Gastroesophageal sphincter (tissue), 4 donors: Measurements from ENCODE around the gene HOXA7. TPM values are rescaled to one million over a fixed set of nuclear protein-coding genes. Genes with fewer than 3 reads are reported as not detected.

ENCODE experiments used
- ATAC-seq: fragments of 150-250 bp; one replicate; pipeline ENCODE4 v1.9.1; 2016; ENCODE audit warnings: mild to moderate bottlenecking, moderate library complexity
- H3K27ac ChIP-seq, 4 donors: fragments of 200-600 bp; sonication (generic) in 3 of 4; 1 replicate in 3 of 4; 2 replicates in 1 of 4; pipeline ENCODE4 v1.5.1; 2016 to 2019
- H3K27me3 ChIP-seq: fragments of 200-600 bp; sonication (generic); one replicate; pipeline ENCODE4 v1.5.1; 2019
- H3K36me3 ChIP-seq, 2 donors: fragments of 200-600 bp; sonication (generic); one replicate each; pipeline ENCODE4 v1.5.1; 2019; ENCODE audit warnings: control low read depth in 1 of 2
- H3K4me1 ChIP-seq, 3 donors: fragments of 200-600 bp; sonication (generic); 1 replicate in 2 of 3; 2 replicates in 1 of 3; pipeline ENCODE4 v1.5.1; 2016 to 2019; ENCODE audit warnings: control low read depth in 2 of 3
- H3K4me3 ChIP-seq, 2 donors: fragments of 200-600 bp; sonication (generic); one replicate each; pipeline ENCODE4 v1.5.1; 2019; ENCODE audit warnings: mild to moderate bottlenecking in 1 of 2, moderate library complexity in 1 of 2
- H3K9me3 ChIP-seq, 3 donors: fragments of 200-600 bp; sonication (generic); one replicate each; pipeline ENCODE4 v1.5.1; 2017 to 2019; ENCODE audit warnings: control low read depth in 2 of 3
- EP300 ChIP-seq: sonication (generic); formaldehyde crosslinking; IDR thresholded peaks from one replicate; pipeline ENCODE4 v1.6.1; 2017; ENCODE audit warnings: antibody characterized with exemption, mild to moderate bottlenecking
- POLR2A ChIP-seq, 2 donors: fragments of 450-650 bp; IDR thresholded peaks; one replicate each; pipeline ENCODE4 v1.6.1; 2017; ENCODE audit warnings: antibody characterized with exemption in 2 of 2, mild to moderate bottlenecking in 2 of 2, moderate library complexity in 1 of 2
- POLR2AphosphoS5 ChIP-seq: sonication (generic); formaldehyde crosslinking; IDR thresholded peaks from one replicate; pipeline ENCODE4 v1.6.1; 2017; ENCODE audit warnings: antibody characterized with exemption
- WGBS, 2 donors: methylation state at CpG; one replicate each; pipeline ENCODE4 v1.1.5; 2018; ENCODE audit warnings: low coverage in 1 of 2; 5-methylcytosine and 5-hydroxymethylcytosine counted together
- total RNA-seq, 4 donors: library from RNA; depleted of rRNA; stranded (reverse); fragments of >200 nt; gene quantifications; one replicate each; pipeline ENCODE4 v1.1.0, GENCODE V29; 2016
- TF ChIP-seq, protein P1 (sequence below), 4 experiments: fragments of 200-600 bp in 2 of 4; fragments of 450-650 bp in 2 of 4; sonication (generic) in 1 of 4; IDR thresholded peaks; one replicate each; pipeline ENCODE4 v1.5.1; 2017 to 2019; ENCODE audit warnings: antibody characterized with exemption in 4 of 4, mild to moderate bottlenecking in 2 of 4, moderate library complexity in 2 of 4

HOXA7 gene
- total RNA-seq, 4 donors from 2014 or later = 0.85 to 5.1 (median 1.4) TPM

DNA sequence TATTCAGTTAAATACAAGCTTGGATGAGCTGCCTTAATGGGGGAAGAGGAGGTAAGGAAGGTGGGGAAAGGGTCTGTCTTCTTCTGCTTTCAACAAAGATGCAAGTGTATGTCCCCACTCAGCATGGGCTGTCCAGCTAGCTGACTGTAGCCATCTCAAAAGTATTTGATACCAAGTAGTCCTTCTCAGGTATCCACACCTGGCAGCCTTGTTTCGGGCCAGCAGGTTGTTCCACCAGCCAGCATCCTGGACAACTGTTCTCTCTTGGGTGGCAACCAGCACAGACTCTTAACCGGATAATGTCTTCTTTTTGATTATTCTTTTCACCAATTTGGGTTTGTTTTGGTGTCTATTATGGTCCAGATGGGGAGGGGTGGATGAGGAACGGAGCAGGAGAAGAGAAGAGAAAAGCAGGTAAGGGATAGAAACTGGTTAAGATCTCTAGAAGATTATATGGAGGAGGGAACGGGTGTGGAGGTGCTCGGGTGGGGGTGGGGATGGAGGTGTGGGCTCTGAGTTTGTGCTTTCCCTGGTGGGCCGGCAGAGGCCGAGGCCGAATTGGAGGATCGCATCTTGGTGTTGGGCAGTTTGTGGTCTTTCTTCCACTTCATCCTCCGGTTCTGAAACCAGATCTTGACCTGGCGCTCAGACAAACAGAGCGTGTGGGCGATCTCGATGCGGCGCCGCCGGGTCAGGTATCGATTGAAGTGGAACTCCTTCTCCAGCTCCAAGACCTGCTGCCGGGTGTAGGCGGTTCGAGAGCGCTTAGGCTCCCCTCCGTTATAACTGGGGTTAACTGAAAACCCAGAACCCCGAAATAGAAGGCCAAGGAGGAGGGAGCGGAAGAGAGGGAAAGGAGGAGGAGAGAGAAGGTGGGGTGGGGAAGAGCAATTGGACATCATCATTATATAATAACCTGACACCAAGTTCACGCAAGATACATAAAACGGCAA lies 27.4 kb downstream of the HOXA7 start:
- H3K36me3 ChIP-seq = no peaks in the 10 kb centered on the region
- H3K4me1 ChIP-seq = peaks cover 9 to 86% (median 29%) of the 10 kb centered on the region in 3 donors
- peak overlapping the region; percentile 47 to 84 for H3K4me3 ChIP-seq
- 12 to 19% methylated on average over 10 to 16 of the region's 28 CpGs for WGBS, 2 donors
- peak overlapping the region; percentile 92 to 99 (median 98) for H3K27ac ChIP-seq
- no peaks in the 10 kb centered on the region for H3K27me3 ChIP-seq
- H3K9me3 ChIP-seq = no peaks in the 10 kb centered on the region
- ATAC-seq = no peak
- TF ChIP-seq POLR2AphosphoS5 (peak; percentile 20), POLR2A (IDR thresholded peaks at IDR 0.05) (no peak)

DNA sequence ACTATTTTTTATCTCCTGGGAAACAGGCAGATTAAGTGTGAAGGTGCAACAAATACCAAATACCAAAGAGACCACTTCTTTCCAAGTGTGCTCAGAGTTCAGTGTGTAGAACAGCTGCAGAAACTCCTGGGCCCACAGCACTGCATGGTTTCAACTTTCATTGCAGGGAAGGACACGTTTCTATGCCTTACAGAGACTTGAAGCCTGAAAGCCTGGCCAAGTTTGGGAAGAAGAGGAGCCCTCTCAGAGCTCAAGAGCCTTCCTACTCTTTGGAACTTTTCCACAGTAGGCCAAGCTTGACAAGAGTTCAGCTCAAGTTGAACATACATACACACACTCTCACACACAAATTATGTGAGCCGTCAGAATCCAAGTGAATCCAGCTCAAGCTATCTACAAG lies 28.4 kb downstream of the HOXA7 start:
- no peak overlapping the region for H3K4me3 ChIP-seq
- ATAC-seq = no peak
- no peaks in the 10 kb centered on the region for H3K36me3 ChIP-seq
- peaks cover 9 to 86% (median 29%) of the 10 kb centered on the region in 3 donors for H3K4me1 ChIP-seq
- H3K9me3 ChIP-seq = no peaks in the 10 kb centered on the region
- TF ChIP-seq POLR2AphosphoS5 = peak; percentile 20
- TF ChIP-seq POLR2A (IDR thresholded peaks at IDR 0.05) = no peak
- H3K27me3 ChIP-seq = no peaks in the 10 kb centered on the region
- 13 to 17% methylated on average over 2 of the region's 2 CpGs for WGBS, 2 donors
- peak overlapping the region; percentile 92 to 99 (median 98) for H3K27ac ChIP-seq

DNA sequence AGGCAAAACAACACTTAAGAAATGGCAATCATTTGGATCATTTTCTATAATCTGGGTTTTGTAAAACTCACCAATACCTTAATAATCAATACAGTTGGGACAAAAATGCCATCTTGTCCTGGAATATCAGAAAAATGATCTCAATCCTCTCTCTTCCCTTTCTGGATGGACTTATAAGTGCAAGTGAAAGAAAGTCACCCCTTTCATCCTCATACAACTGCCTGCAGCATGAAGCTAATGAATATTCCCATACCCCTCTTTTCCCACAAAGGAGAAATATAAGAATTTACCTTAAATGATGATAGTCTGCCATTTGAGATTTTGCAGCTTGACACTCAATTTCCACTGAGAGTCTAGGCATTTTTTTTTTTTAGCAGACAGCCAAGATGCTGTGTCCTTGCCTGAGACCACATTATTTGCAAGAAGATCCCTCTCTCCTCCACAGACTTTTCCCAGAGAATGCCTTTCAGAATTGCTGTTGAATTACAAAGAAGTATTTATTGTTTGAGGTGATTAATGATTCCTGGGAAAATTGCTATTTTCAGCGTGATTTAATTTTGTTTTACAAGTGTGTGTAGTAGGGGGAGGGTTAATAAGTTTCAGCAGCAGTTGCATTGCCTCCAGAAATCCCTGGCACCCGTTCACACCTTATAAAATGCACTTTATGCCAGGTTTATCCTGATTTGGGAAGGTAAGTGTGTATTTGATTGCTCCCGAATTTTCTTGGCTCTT lies 29.7 kb downstream of the HOXA7 start:
- 6 to 24% methylated on average over 3 of the region's 3 CpGs for WGBS, 2 donors
- ATAC-seq = no peak
- TF ChIP-seq POLR2A (IDR thresholded peaks at IDR 0.05) = no peak
- TF ChIP-seq, protein P1, sequence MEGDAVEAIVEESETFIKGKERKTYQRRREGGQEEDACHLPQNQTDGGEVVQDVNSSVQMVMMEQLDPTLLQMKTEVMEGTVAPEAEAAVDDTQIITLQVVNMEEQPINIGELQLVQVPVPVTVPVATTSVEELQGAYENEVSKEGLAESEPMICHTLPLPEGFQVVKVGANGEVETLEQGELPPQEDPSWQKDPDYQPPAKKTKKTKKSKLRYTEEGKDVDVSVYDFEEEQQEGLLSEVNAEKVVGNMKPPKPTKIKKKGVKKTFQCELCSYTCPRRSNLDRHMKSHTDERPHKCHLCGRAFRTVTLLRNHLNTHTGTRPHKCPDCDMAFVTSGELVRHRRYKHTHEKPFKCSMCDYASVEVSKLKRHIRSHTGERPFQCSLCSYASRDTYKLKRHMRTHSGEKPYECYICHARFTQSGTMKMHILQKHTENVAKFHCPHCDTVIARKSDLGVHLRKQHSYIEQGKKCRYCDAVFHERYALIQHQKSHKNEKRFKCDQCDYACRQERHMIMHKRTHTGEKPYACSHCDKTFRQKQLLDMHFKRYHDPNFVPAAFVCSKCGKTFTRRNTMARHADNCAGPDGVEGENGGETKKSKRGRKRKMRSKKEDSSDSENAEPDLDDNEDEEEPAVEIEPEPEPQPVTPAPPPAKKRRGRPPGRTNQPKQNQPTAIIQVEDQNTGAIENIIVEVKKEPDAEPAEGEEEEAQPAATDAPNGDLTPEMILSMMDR (IDR thresholded peaks at IDR 0.05) = no peak
- no peak for TF ChIP-seq POLR2AphosphoS5
- TF ChIP-seq EP300 = no peak
- H3K9me3 ChIP-seq = no peaks in the 10 kb centered on the region
- no peaks in the 10 kb centered on the region for H3K36me3 ChIP-seq
- H3K4me3 ChIP-seq = no peak overlapping the region
- peaks cover 8 to 79% (median 29%) of the 10 kb centered on the region in 3 donors for H3K4me1 ChIP-seq
- no peaks in the 10 kb centered on the region for H3K27me3 ChIP-seq
- H3K27ac ChIP-seq = peak overlapping the region; percentile 92 to 99 (median 98)

DNA sequence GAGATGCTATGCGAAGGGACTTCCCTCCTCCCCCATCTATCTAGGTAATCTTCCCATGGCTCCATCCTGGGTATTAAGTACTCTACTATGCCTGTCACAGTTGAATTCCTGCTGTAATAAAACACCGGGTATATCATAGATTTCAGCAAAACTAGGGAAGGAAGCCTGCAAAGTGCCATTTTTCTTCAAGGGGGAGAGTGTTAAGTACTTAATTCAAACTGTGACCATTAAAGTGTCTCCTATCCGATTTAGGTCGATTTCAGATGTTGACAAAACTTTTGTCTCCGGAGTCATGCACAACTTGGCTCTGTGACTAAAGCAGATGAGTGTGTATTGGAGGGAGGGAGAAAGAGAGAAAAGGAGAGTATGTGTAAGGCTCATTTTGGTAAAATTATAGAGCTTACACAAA lies 30.5 kb downstream of the HOXA7 start:
- Histone ChIP-seq H3K9me3 (no peaks in the 10 kb centered on the region), H3K27ac (peak overlapping the region; percentile 90 to 99 (median 98)), H3K4me3 (no peak overlapping the region), H3K27me3 (no peaks in the 10 kb centered on the region), H3K4me1 (peaks cover 5 to 77% (median 26%) of the 10 kb centered on the region in 3 donors), H3K36me3 (no peaks in the 10 kb centered on the region)
- WGBS, 2 donors = 4 to 19% methylated on average over 5 of the region's 5 CpGs
- ATAC-seq = no peak
- no peak for TF ChIP-seq EP300
- TF ChIP-seq, protein P1 (IDR thresholded peaks at IDR 0.05) = no peak
- no peak for TF ChIP-seq POLR2AphosphoS5
- TF ChIP-seq POLR2A (IDR thresholded peaks at IDR 0.05) = no peak

DNA sequence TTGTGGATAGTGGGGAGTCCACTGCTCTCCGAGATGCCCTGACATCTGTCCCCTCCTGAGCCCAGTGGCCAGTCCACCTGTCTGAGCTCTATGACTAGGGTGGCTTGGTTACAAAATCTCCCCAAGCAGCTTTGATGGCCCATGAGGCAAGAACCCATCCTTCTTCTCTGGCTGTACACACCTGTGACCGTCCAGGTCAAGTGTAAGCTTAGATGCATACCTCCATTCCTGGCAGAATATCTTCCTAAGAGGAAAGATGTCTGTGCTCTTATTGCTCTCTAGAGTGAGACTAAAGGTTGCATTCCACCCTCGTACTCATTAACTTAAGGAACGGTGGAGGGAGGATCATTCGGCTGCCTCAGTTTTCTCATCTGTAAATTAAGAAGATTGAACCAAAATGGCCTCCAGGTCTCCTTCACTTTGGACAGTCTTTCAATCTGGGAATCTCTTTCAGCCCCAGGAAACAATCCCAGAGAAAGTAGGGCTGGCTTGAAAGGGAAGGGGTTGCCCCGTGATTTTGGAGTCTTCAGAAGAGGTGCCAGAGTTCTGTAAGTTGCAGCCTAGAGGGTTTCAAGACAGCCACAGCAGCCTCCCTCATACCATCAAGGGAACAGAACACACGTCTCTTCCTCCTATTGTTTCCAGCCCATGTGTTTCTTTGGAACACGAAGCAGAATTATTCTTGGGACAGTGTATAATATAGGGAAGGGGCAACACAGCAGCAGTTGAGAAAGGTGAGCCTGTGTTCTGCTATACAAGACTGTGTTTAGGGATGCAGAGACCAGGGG lies 31.4 kb downstream of the HOXA7 start:
- Histone ChIP-seq H3K27ac (peak overlapping the region; percentile 90 to 99 (median 98)), H3K4me3 (peak overlapping the region in 1 of 2 donors; percentile 54), H3K4me1 (peaks cover 5 to 86% (median 28%) of the 10 kb centered on the region in 3 donors), H3K36me3 (no peaks in the 10 kb centered on the region), H3K9me3 (no peaks in the 10 kb centered on the region), H3K27me3 (no peaks in the 10 kb centered on the region)
- WGBS, 2 donors = 43 to 45% methylated on average over 4 to 6 of the region's 8 CpGs
- no peak for ATAC-seq
- no peak for TF ChIP-seq EP300
- TF ChIP-seq POLR2A (IDR thresholded peaks at IDR 0.05) = no peak
- no peak for TF ChIP-seq POLR2AphosphoS5
- TF ChIP-seq, protein P1 (IDR thresholded peaks at IDR 0.05) = no peak
